GM23338 (cell line): ENCODE measurements around the gene ZNF784. TPM values are rescaled to one million over a fixed set of nuclear protein-coding genes. Genes with fewer than 3 reads are reported as not detected.

ENCODE experiments used
- ATAC-seq: fragments of 200-7000 bp; cut with Tn5 transposase; 3 replicates; pipeline ENCODE4 v1.9.1; 2020
- DNase-seq: peaks from one replicate; pipeline ENCODE4 v3.0.0-alpha.2; 2015; ENCODE audit warnings: low spot score
- H2AFZ ChIP-seq: fragments of 200-600 bp; sonication (generic); 2 replicates; pipeline ENCODE4 v1.8.0; 2016; ENCODE audit warnings: antibody characterized with exemption, mild to moderate bottlenecking, moderate library complexity
- H3F3A ChIP-seq: fragments of 200-600 bp; sonication (generic); replicated peaks from 2 replicates; pipeline ENCODE4 v1.8.0; 2017; ENCODE audit warnings: antibody characterized with exemption, mixed run types, low read depth
- H3K27ac ChIP-seq: fragments of 200-600 bp; sonication (generic); 2 replicates; pipeline ENCODE4 v1.6.1; 2016; ENCODE audit warnings: low read depth
- H3K27me3 ChIP-seq: fragments of 200-600 bp; sonication (generic); 2 replicates; pipeline ENCODE4 v1.8.0; 2016; ENCODE audit warnings: mild to moderate bottlenecking, mixed run types, moderate library complexity; ENCODE audit not compliant: insufficient read depth
- H3K36me3 ChIP-seq: fragments of 200-600 bp; sonication (generic); 2 replicates; pipeline ENCODE4 v1.8.0; 2016; ENCODE audit warnings: mild to moderate bottlenecking; ENCODE audit not compliant: insufficient read depth
- H3K4me1 ChIP-seq: fragments of 200-600 bp; sonication (generic); 2 replicates; pipeline ENCODE4 v1.8.0; 2016; ENCODE audit warnings: mild to moderate bottlenecking, moderate library complexity; ENCODE audit not compliant: insufficient read depth
- H3K4me2 ChIP-seq: fragments of 200-600 bp; sonication (generic); 2 replicates; pipeline ENCODE4 v1.7.1; 2017; ENCODE audit warnings: mixed run types
- H3K4me3 ChIP-seq: fragments of 200-600 bp; sonication (generic); 2 replicates; pipeline ENCODE4 v1.6.1; 2016; ENCODE audit warnings: mixed run types
- H3K79me2 ChIP-seq: fragments of 200-600 bp; sonication (generic); replicated peaks from 2 replicates; pipeline ENCODE4 v1.8.0; 2017; ENCODE audit warnings: mild to moderate bottlenecking; ENCODE audit not compliant: insufficient read depth
- H3K9me2 ChIP-seq: fragments of 200-600 bp; sonication (generic); 2 replicates; pipeline ENCODE4 v1.8.0; 2017; ENCODE audit not compliant: insufficient read depth
- H4K20me1 ChIP-seq: fragments of 200-600 bp; sonication (generic); replicated peaks from 2 replicates; pipeline ENCODE4 v1.8.0; 2017; ENCODE audit warnings: mild to moderate bottlenecking; ENCODE audit not compliant: insufficient read depth
- H3K27ac Mint-ChIP-seq: 2 replicates; pipeline ENCODE4 v1.8.0; 2020; ENCODE audit warnings: inconsistent platforms, mild to moderate bottlenecking, moderate library complexity, mixed read lengths
- H3K27me3 Mint-ChIP-seq: 3 replicates; pipeline ENCODE4 v1.8.0; 2022; ENCODE audit warnings: low read depth, mild to moderate bottlenecking, moderate library complexity, mixed read lengths, inconsistent platforms; ENCODE audit not compliant: insufficient read depth, poor library complexity
- H3K36me3 Mint-ChIP-seq: 3 replicates; pipeline ENCODE4 v1.8.0; 2021; ENCODE audit warnings: low read depth, mild to moderate bottlenecking, inconsistent platforms, moderate library complexity, mixed read lengths
- H3K4me1 Mint-ChIP-seq: 3 replicates; pipeline ENCODE4 v1.8.0; 2020; ENCODE audit warnings: mild to moderate bottlenecking, inconsistent platforms, mixed read lengths
- H3K4me3 Mint-ChIP-seq: 3 replicates; pipeline ENCODE4 v1.8.0; 2021; ENCODE audit warnings: moderate library complexity, mild to moderate bottlenecking, inconsistent platforms, mixed read lengths
- H3K9me3 Mint-ChIP-seq: 3 replicates; pipeline ENCODE4 v1.8.0; 2020; ENCODE audit warnings: moderate library complexity, mild to moderate bottlenecking, inconsistent platforms, mixed read lengths
- CREB1 ChIP-seq: fragments of 250-450 bp; sonication (Bioruptor Pico); IDR thresholded peaks from 2 replicates; pipeline ENCODE4 v1.5.0; 2020; ENCODE audit warnings: low read depth, mild to moderate bottlenecking, moderate library complexity
- EZH2 ChIP-seq: fragments of 200-600 bp; sonication (generic); IDR thresholded peaks from one replicate; pipeline ENCODE4 v1.8.0; 2017; ENCODE audit warnings: antibody characterized with exemption, mild to moderate bottlenecking, low read depth; ENCODE audit not compliant: unreplicated experiment
- EZH2phosphoT487 ChIP-seq: fragments of 200-600 bp; sonication (generic); IDR thresholded peaks from one replicate; pipeline ENCODE4 v1.8.1; 2018; ENCODE audit warnings: antibody characterized with exemption; ENCODE audit not compliant: unreplicated experiment
- POLR2AphosphoS5 ChIP-seq: IDR thresholded peaks from 2 replicates; pipeline ENCODE4 v1.6.1; 2016; ENCODE audit warnings: antibody characterized with exemption, low read depth
- STAT1 ChIP-seq: IDR thresholded peaks from one replicate; pipeline ENCODE4 v1.6.1; 2016; ENCODE audit warnings: antibody characterized with exemption; ENCODE audit not compliant: unreplicated experiment
- ZNF114 ChIP-seq: fragments of 250-450 bp; sonication (Bioruptor Pico); IDR thresholded peaks from 2 replicates; pipeline ENCODE4 v1.5.0; 2020; ENCODE audit warnings: mild to moderate bottlenecking, moderate library complexity
- ZNF331 ChIP-seq: fragments of 250-450 bp; sonication (Bioruptor Pico); IDR thresholded peaks from 2 replicates; pipeline ENCODE4 v1.5.0; 2020; ENCODE audit warnings: low read depth, mild to moderate bottlenecking, moderate library complexity
- polyA plus RNA-seq: library from polyadenylated mRNA; unstranded; fragments of >200 nt; fragmentation: Nextera tagmentation; extraction: Ambion mirVana; gene quantifications from 2 replicates; pipeline ENCODE4 v1.2.1, GENCODE V29; 2016
- total RNA-seq: library from RNA; depleted of rRNA; stranded (reverse); fragments of >200 nt; shearing (Covaris generic); gene quantifications from 2 replicates; pipeline ENCODE4 v1.2.3, GENCODE V29; 2014
- TF ChIP-seq, protein P1 (sequence below), 2 experiments: fragments of 200-600 bp in 1 of 2; sonication (generic) in 1 of 2; conservative IDR thresholded peaks; 2 replicates each; pipeline versions ENCODE4 v1.5.1 to v1.6.1; 2016 to 2017; ENCODE audit warnings: antibody characterized with exemption in 2 of 2, low read depth in 2 of 2, mild to moderate bottlenecking in 2 of 2, moderate library complexity in 1 of 2
- TF ChIP-seq, protein P2 (sequence below): fragments of 250-450 bp; sonication (Bioruptor Pico); IDR thresholded peaks from 2 replicates; pipeline ENCODE4 v1.5.0; 2020; ENCODE audit warnings: mild to moderate bottlenecking, moderate library complexity

ZNF784 gene
- total and polyA plus RNA-seq, 2 experiments from 2014 or later, result 1.5 to 6.7 TPM

DNA sequence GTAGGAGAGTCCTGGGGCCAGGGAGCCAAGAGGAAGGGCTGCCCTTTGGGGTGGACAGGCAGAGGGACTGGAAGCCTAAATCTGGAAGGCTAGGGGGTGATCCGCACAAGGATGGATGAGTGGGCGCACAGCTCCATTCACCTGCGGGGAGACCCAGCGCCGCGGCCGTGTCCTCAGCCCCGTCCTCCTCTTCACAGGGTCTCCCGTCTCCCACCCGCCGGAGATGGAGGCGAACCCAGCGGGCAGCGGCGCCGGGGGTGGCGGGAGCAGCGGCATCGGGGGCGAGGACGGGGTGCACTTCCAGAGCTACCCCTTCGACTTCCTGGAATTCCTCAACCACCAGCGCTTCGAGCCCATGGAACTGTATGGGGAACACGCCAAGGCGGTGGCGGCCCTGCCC is 11.0 kb downstream of the ZNF784 start:
- Histone ChIP-seq H3K4me2 (no peak overlapping the region), H4K20me1 (peaks cover 29% of the 10 kb centered on the region), H2AFZ (no peak overlapping the region), H3K9me2 (no peaks in the 10 kb centered on the region), H3K27me3 (no peaks in the 10 kb centered on the region), H3K4me1 (no peaks in the 10 kb centered on the region), H3K4me3 (no peak overlapping the region), H3K36me3 (peaks cover 5% of the 10 kb centered on the region; the same call in 1 of the 2 replicates), H3K27ac (no peak overlapping the region), H3F3A (0 out of 2 replicates have a peak, but pooled peaks cover 3% of the 10 kb centered on the region), H3K79me2 (peaks cover 2% of the 10 kb centered on the region; the same call in 1 of the 2 replicates)
- Mint-ChIP-seq H3K36me3 (peaks cover 37% of the 10 kb centered on the region), H3K27me3 (peaks cover 13% of the 10 kb centered on the region), H3K4me3 (no peak overlapping the region), H3K27ac (no peak overlapping the region), H3K9me3 (peaks cover 3% of the 10 kb centered on the region), H3K4me1 (0 out of 3 replicates have a peak, but pooled peaks cover 2% of the 10 kb centered on the region)
- TF ChIP-seq STAT1 (no peak), CREB1 (CRISPR knock-in tag) (no peak), POLR2AphosphoS5 (no peak), EZH2phosphoT487 (no peak), ZNF331 (CRISPR knock-in tag) (no peak)
- TF ChIP-seq, protein P1, sequence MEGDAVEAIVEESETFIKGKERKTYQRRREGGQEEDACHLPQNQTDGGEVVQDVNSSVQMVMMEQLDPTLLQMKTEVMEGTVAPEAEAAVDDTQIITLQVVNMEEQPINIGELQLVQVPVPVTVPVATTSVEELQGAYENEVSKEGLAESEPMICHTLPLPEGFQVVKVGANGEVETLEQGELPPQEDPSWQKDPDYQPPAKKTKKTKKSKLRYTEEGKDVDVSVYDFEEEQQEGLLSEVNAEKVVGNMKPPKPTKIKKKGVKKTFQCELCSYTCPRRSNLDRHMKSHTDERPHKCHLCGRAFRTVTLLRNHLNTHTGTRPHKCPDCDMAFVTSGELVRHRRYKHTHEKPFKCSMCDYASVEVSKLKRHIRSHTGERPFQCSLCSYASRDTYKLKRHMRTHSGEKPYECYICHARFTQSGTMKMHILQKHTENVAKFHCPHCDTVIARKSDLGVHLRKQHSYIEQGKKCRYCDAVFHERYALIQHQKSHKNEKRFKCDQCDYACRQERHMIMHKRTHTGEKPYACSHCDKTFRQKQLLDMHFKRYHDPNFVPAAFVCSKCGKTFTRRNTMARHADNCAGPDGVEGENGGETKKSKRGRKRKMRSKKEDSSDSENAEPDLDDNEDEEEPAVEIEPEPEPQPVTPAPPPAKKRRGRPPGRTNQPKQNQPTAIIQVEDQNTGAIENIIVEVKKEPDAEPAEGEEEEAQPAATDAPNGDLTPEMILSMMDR (conservative IDR thresholded peaks at IDR 0.05; ENCODE audit: low read depth in 2 of 2), result no peak
- DNase-seq (peak; percentile 2), ATAC-seq (no peak)

DNA sequence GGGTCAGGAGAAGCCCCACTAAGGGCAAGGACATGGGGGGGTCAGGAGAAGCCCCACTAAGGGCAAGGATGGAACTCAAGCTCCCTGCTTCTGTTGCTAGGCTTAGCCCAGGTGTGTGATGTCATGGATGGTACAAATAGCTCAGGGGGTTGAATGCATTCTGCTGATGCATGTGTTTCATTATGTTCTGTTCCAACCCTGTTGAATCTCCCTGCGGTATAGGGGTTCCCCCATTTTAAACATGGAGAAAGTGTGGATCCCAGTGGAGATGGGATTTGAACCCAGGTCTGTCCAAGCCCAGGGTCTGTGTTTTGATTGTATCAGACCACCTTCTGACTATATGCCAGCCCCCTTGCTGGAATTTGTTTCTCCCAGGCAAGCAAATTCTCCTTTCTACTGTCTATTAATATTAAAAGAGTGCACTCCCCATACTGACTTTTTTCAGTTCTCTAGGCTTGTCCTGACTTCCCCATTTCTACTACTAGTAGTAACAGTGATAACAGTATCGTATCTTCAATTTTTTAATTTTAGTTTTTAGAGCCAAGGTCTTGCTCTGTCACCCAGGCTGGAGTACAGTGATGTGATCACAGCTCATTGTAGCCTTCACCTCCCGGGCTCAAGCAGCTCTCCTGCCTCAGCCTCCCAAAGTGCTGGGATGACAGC is 12.3 kb downstream of the ZNF784 start:
- Mint-ChIP-seq H3K36me3 (peaks cover 35% of the 10 kb centered on the region), H3K4me3 (no peak overlapping the region), H3K4me1 (peaks cover 5% of the 10 kb centered on the region; the same call in 2 of the 3 replicates), H3K27ac (no peak overlapping the region), H3K9me3 (peaks cover 3% of the 10 kb centered on the region; the same call in 2 of the 3 replicates), H3K27me3 (peaks cover 16% of the 10 kb centered on the region)
- Histone ChIP-seq H3K27ac (no peak overlapping the region), H3F3A (0 out of 2 replicates have a peak, but pooled peaks cover 3% of the 10 kb centered on the region), H3K4me2 (no peak overlapping the region), H3K9me2 (no peaks in the 10 kb centered on the region), H3K79me2 (peaks cover 9% of the 10 kb centered on the region), H3K36me3 (peaks cover 5% of the 10 kb centered on the region; the same call in 1 of the 2 replicates), H3K27me3 (no peaks in the 10 kb centered on the region), H3K4me1 (no peaks in the 10 kb centered on the region), H3K4me3 (no peak overlapping the region), H2AFZ (no peak overlapping the region), H4K20me1 (peaks cover 29% of the 10 kb centered on the region)
- DNase-seq (no peak), ATAC-seq (no peak)
- TF ChIP-seq, protein P2, sequence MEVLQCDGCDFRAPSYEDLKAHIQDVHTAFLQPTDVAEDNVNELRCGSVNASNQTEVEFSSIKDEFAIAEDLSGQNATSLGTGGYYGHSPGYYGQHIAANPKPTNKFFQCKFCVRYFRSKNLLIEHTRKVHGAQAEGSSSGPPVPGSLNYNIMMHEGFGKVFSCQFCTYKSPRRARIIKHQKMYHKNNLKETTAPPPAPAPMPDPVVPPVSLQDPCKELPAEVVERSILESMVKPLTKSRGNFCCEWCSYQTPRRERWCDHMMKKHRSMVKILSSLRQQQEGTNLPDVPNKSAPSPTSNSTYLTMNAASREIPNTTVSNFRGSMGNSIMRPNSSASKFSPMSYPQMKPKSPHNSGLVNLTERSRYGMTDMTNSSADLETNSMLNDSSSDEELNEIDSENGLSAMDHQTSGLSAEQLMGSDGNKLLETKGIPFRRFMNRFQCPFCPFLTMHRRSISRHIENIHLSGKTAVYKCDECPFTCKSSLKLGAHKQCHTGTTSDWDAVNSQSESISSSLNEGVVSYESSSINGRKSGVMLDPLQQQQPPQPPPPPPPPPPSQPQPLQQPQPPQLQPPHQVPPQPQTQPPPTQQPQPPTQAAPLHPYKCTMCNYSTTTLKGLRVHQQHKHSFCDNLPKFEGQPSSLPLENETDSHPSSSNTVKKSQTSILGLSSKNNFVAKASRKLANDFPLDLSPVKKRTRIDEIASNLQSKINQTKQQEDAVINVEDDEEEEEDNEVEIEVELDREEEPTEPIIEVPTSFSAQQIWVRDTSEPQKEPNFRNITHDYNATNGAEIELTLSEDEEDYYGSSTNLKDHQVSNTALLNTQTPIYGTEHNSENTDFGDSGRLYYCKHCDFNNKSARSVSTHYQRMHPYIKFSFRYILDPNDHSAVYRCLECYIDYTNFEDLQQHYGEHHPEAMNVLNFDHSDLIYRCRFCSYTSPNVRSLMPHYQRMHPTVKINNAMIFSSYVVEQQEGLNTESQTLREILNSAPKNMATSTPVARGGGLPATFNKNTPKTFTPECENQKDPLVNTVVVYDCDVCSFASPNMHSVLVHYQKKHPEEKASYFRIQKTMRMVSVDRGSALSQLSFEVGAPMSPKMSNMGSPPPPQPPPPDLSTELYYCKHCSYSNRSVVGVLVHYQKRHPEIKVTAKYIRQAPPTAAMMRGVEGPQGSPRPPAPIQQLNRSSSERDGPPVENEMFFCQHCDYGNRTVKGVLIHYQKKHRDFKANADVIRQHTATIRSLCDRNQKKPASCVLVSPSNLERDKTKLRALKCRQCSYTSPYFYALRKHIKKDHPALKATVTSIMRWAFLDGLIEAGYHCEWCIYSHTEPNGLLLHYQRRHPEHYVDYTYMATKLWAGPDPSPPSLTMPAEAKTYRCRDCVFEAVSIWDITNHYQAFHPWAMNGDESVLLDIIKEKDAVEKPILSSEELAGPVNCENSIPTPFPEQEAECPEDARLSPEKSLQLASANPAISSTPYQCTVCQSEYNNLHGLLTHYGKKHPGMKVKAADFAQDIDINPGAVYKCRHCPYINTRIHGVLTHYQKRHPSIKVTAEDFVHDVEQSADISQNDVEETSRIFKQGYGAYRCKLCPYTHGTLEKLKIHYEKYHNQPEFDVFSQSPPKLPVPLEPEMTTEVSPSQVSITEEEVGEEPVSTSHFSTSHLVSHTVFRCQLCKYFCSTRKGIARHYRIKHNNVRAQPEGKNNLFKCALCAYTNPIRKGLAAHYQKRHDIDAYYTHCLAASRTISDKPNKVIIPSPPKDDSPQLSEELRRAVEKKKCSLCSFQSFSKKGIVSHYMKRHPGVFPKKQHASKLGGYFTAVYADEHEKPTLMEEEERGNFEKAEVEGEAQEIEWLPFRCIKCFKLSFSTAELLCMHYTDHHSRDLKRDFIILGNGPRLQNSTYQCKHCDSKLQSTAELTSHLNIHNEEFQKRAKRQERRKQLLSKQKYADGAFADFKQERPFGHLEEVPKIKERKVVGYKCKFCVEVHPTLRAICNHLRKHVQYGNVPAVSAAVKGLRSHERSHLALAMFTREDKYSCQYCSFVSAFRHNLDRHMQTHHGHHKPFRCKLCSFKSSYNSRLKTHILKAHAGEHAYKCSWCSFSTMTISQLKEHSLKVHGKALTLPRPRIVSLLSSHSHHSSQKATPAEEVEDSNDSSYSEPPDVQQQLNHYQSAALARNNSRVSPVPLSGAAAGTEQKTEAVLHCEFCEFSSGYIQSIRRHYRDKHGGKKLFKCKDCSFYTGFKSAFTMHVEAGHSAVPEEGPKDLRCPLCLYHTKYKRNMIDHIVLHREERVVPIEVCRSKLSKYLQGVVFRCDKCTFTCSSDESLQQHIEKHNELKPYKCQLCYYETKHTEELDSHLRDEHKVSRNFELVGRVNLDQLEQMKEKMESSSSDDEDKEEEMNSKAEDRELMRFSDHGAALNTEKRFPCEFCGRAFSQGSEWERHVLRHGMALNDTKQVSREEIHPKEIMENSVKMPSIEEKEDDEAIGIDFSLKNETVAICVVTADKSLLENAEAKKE (CRISPR knock-in tag), result no peak
- no peak for TF ChIP-seq EZH2
- TF ChIP-seq, protein P1 (conservative IDR thresholded peaks at IDR 0.05; ENCODE audit: low read depth in 2 of 2), result no peak
- TF ChIP-seq ZNF114 (CRISPR knock-in tag), result no peak
- TF ChIP-seq CREB1 (CRISPR knock-in tag), result no peak
- no peak for TF ChIP-seq ZNF331 (CRISPR knock-in tag)
